Upper lobe of left lung (tissue), 4 donors: ENCODE results near the gene GATA6.

Source experiments
- CTCF ChIP-seq, 6 experiments: fragments of 450-650 bp in 4 of 6; fragments of 200-600 bp in 2 of 6; sonication (generic) in 2 of 6; IDR thresholded peaks; one replicate each; pipeline ENCODE4 v1.5.1; 2016 to 2019; ENCODE audit warnings: antibody characterized with exemption in 6 of 6
- EP300 ChIP-seq, 4 donors: sonication (generic); formaldehyde crosslinking; IDR thresholded peaks; one replicate each; pipeline ENCODE4 v1.5.1; 2017; ENCODE audit warnings: antibody characterized with exemption in 4 of 4, control low read depth in 2 of 4
- POLR2A ChIP-seq, 4 donors: fragments of 450-650 bp; IDR thresholded peaks; one replicate each; pipeline ENCODE4 v1.5.1; 2016 to 2017; ENCODE audit warnings: antibody characterized with exemption in 4 of 4, mild to moderate bottlenecking in 2 of 4

- TF ChIP-seq CTCF (IDR thresholded peaks at IDR 0.05), result no peak
- no peak for TF ChIP-seq POLR2A (IDR thresholded peaks at IDR 0.05)
- TF ChIP-seq EP300 (IDR thresholded peaks at IDR 0.05), result no peak
Measured at GRCh38 chr18:22161090-22161489, 8.3 kb upstream of the GATA6 start.
